H9 (cell line): ENCODE results near the gene IZUMO2. TPM values are rescaled to one million over a fixed set of nuclear protein-coding genes. Genes with fewer than 3 reads are reported as not detected.

Experiments used
- DNase-seq: peaks from one replicate; pipeline ENCODE4 v3.0.0-alpha.2; 2017
- H2AFZ ChIP-seq: one replicate; pipeline ENCODE4 v1.6.1; 2013; ENCODE audit warnings: mild to moderate bottlenecking, low read length, control low read depth, moderate library complexity
- H2AK5ac ChIP-seq: 2 replicates; pipeline ENCODE4 v1.6.1; 2013; ENCODE audit warnings: low read length, control low read depth, mixed read lengths; ENCODE audit not compliant: insufficient read length
- H2BK120ac ChIP-seq: one replicate; pipeline ENCODE4 v1.6.1; 2013; ENCODE audit warnings: low read depth, mild to moderate bottlenecking, low read length, control low read depth, inconsistent platforms; ENCODE audit not compliant: poor library complexity, severe bottlenecking
- H2BK12ac ChIP-seq: 2 replicates; pipeline ENCODE4 v1.6.1; 2013; ENCODE audit warnings: low read length, control low read depth, mixed read lengths, low read depth; ENCODE audit not compliant: insufficient read length
- H2BK15ac ChIP-seq: 2 replicates; pipeline ENCODE4 v1.6.1; 2013; ENCODE audit warnings: low read depth, low read length, control low read depth
- H2BK20ac ChIP-seq: one replicate; pipeline ENCODE4 v1.6.1; 2013; ENCODE audit warnings: low read depth, mild to moderate bottlenecking, low read length, control low read depth, inconsistent platforms; ENCODE audit not compliant: poor library complexity, severe bottlenecking
- H2BK5ac ChIP-seq: 2 replicates; pipeline ENCODE4 v1.6.1; 2013; ENCODE audit warnings: low read length, control low read depth, mixed read lengths; ENCODE audit not compliant: insufficient read length
- H3K14ac ChIP-seq: 2 replicates; pipeline ENCODE4 v1.6.1; 2013; ENCODE audit warnings: low read length, control low read depth; ENCODE audit not compliant: insufficient read depth
- H3K18ac ChIP-seq: 2 replicates; pipeline ENCODE4 v1.6.1; 2013; ENCODE audit warnings: low read depth, mild to moderate bottlenecking, mixed read lengths, low read length, control low read depth; ENCODE audit not compliant: insufficient read length
- H3K23ac ChIP-seq: 2 replicates; pipeline ENCODE4 v1.6.1; 2013; ENCODE audit warnings: low read length, control low read depth, mixed read lengths, low read depth; ENCODE audit not compliant: insufficient read length
- H3K23me2 ChIP-seq: 2 replicates; pipeline ENCODE4 v1.6.1; 2013; ENCODE audit warnings: low read depth, mild to moderate bottlenecking, mixed read lengths, low read length, control low read depth; ENCODE audit not compliant: insufficient read length, poor library complexity, severe bottlenecking
- H3K27ac ChIP-seq: 2 replicates; pipeline ENCODE4 v1.5.1; 2013; ENCODE audit warnings: low read length, control low read depth, mixed read lengths, low read depth; ENCODE audit not compliant: insufficient read length
- H3K27me3 ChIP-seq: 2 replicates; pipeline ENCODE4 v1.6.1; 2013; ENCODE audit warnings: low read length, control low read depth, inconsistent platforms; ENCODE audit not compliant: insufficient read depth
- H3K4ac ChIP-seq: 2 replicates; pipeline ENCODE4 v1.6.1; 2013; ENCODE audit warnings: low read depth, mild to moderate bottlenecking, control low read depth, inconsistent platforms, low read length, moderate library complexity
- H3K4me1 ChIP-seq: 2 replicates; pipeline ENCODE4 v1.6.1; 2013; ENCODE audit warnings: low read length, control low read depth, inconsistent platforms; ENCODE audit not compliant: insufficient read depth
- H3K4me2 ChIP-seq: 2 replicates; pipeline ENCODE4 v1.6.1; 2013; ENCODE audit warnings: low read length, control low read depth, mixed read lengths; ENCODE audit not compliant: insufficient read length, insufficient read depth
- H3K56ac ChIP-seq: 2 replicates; pipeline ENCODE4 v1.6.1; 2013; ENCODE audit warnings: low read depth, mild to moderate bottlenecking, mixed read lengths, low read length, control low read depth; ENCODE audit not compliant: insufficient read length
- H3K79me1 ChIP-seq: 2 replicates; pipeline ENCODE4 v1.6.1; 2013; ENCODE audit warnings: low read depth, mild to moderate bottlenecking, moderate library complexity, low read length, control low read depth, inconsistent platforms; ENCODE audit not compliant: insufficient read depth, poor library complexity, severe bottlenecking
- H3K79me2 ChIP-seq: 2 replicates; pipeline ENCODE4 v1.6.1; 2013; ENCODE audit warnings: low read length, control low read depth, inconsistent platforms; ENCODE audit not compliant: insufficient read depth
- H3K9ac ChIP-seq: 2 replicates; pipeline ENCODE4 v1.6.1; 2013; ENCODE audit warnings: low read length, control low read depth, mixed read lengths; ENCODE audit not compliant: insufficient read length; ENCODE audit errors: extremely low read depth
- H3K9me3 ChIP-seq: one replicate; pipeline ENCODE4 v1.6.1; 2013; ENCODE audit warnings: low read depth, low read length, inconsistent platforms; ENCODE audit not compliant: control insufficient read depth
- H3T11ph ChIP-seq: one replicate; pipeline ENCODE4 v1.6.1; 2013; ENCODE audit warnings: mild to moderate bottlenecking, low read length, control low read depth, inconsistent platforms
- H4K20me1 ChIP-seq: one replicate; pipeline ENCODE4 v1.6.1; 2013; ENCODE audit not compliant: control insufficient read depth, insufficient read length, insufficient read depth
- H4K5ac ChIP-seq: 2 replicates; pipeline ENCODE4 v1.6.1; 2013; ENCODE audit warnings: low read depth, mild to moderate bottlenecking, mixed read lengths, low read length, control low read depth; ENCODE audit not compliant: insufficient read length
- H4K8ac ChIP-seq: replicated peaks from 2 replicates; pipeline ENCODE4 v1.6.1; 2013; ENCODE audit warnings: low read length, control low read depth, mixed read lengths, low read depth; ENCODE audit not compliant: insufficient read length
- H4K91ac ChIP-seq: 2 replicates; pipeline ENCODE4 v1.6.1; 2013; ENCODE audit warnings: low read depth, mild to moderate bottlenecking, moderate library complexity, mixed read lengths, low read length, control low read depth; ENCODE audit not compliant: insufficient read length
- H3K27ac Mint-ChIP-seq, 3 experiments: 2 replicates in 2 of 3; 3 replicates in 1 of 3; pipeline ENCODE4 v1.8.0; 2020 to 2021; ENCODE audit warnings: mixed read lengths in 3 of 3, mild to moderate bottlenecking in 1 of 3, moderate library complexity in 1 of 3
- H3K27me3 Mint-ChIP-seq: 2 replicates; pipeline ENCODE4 v1.8.0; 2021; ENCODE audit warnings: low read depth, mild to moderate bottlenecking, moderate library complexity, mixed read lengths
- H3K36me3 Mint-ChIP-seq, 3 experiments: 2 replicates in 2 of 3; 3 replicates in 1 of 3; pipeline ENCODE4 v1.8.0; 2020 to 2021; ENCODE audit warnings: low read depth in 3 of 3, mixed read lengths in 3 of 3; ENCODE audit not compliant: insufficient read depth in 1 of 3
- H3K4me1 Mint-ChIP-seq, 2 experiments: 2 replicates each; pipeline ENCODE4 v1.8.0; 2020; ENCODE audit warnings: mixed read lengths in 2 of 2
- H3K4me3 Mint-ChIP-seq, 2 experiments: 2 replicates in 1 of 2; 3 replicates in 1 of 2; pipeline ENCODE4 v1.8.0; 2020 to 2021; ENCODE audit warnings: mild to moderate bottlenecking in 2 of 2, mixed read lengths in 2 of 2, moderate library complexity in 1 of 2
- H3K9me3 Mint-ChIP-seq, 2 experiments: 2 replicates in 1 of 2; 3 replicates in 1 of 2; pipeline ENCODE4 v1.8.0; 2020; ENCODE audit warnings: mild to moderate bottlenecking in 2 of 2, mixed read lengths in 2 of 2, moderate library complexity in 1 of 2
- CTCF ChIP-seq: fragments of 200-600 bp; sonication (generic); conservative IDR thresholded peaks from 3 replicates; pipeline ENCODE4 v1.8.0; 2021; ENCODE audit warnings: antibody characterized with exemption, mild to moderate bottlenecking
- whole genome bisulfite sequencing: extraction: QIAGEN DNeasy Blood & Tissue Kit; methylation state at CpG from one replicate; pipeline ENCODE4 v1.1.7; 2013; ENCODE audit warnings: missing lambda C conversion rate, low lambda C conversion rate, mixed read lengths; ENCODE audit not compliant: insufficient read length; ENCODE audit errors: extremely low coverage; 5-methylcytosine and 5-hydroxymethylcytosine counted together
- total RNA-seq: library from RNA; stranded (reverse); gene quantifications from 2 replicates; pipeline ENCODE4 v1.2.1, GENCODE V29; 2021

Gene IZUMO2
- total RNA-seq, 1 experiment from 2014 or later: not detected

- H3K9me3 ChIP-seq: no peaks in the 10 kb centered on the region
- H3T11ph ChIP-seq: no peak overlapping the region
- H2BK15ac ChIP-seq: no peak overlapping the region
- no peak overlapping the region for H3K9ac ChIP-seq
- no peak overlapping the region for H2AFZ ChIP-seq
- peaks cover 3% of the 10 kb centered on the region for H3K27me3 Mint-ChIP-seq
- no peak overlapping the region for H3K18ac ChIP-seq
- no peaks in the 10 kb centered on the region for H4K20me1 ChIP-seq
- H2AK5ac ChIP-seq: no peak overlapping the region
- H3K4me1 Mint-ChIP-seq: peaks cover 0 to 3% of the 10 kb centered on the region in 2 experiments; a peak in 1 of 4 replicates
- TF ChIP-seq CTCF: no peak
- no peak overlapping the region for H3K27ac Mint-ChIP-seq
- no peak overlapping the region for H3K4me3 Mint-ChIP-seq
- no peaks in the 10 kb centered on the region for H3K79me2 ChIP-seq
- H2BK120ac ChIP-seq: no peak overlapping the region
- H3K9me3 Mint-ChIP-seq: peaks cover 0 to 5% of the 10 kb centered on the region in 2 experiments; a peak in 1 of 5 replicates
- H2BK20ac ChIP-seq: no peak overlapping the region
- H3K56ac ChIP-seq: no peak overlapping the region
- H3K23ac ChIP-seq: no peak overlapping the region
- H3K14ac ChIP-seq: no peak overlapping the region
- no peak overlapping the region for H3K27ac ChIP-seq
- H3K23me2 ChIP-seq: no peaks in the 10 kb centered on the region
- no peaks in the 10 kb centered on the region for H3K79me1 ChIP-seq
- H2BK5ac ChIP-seq: no peak overlapping the region
- H4K91ac ChIP-seq: no peak overlapping the region
- H3K36me3 Mint-ChIP-seq: no peaks in the 10 kb centered on the region; a peak in 1 of 7 replicates
- no peak overlapping the region for H2BK12ac ChIP-seq
- H3K4me2 ChIP-seq: no peak overlapping the region
- WGBS: no CpG with 5 or more reads among the region's 5 CpGs
- H4K8ac ChIP-seq: no peak overlapping the region
- H3K4me1 ChIP-seq: no peaks in the 10 kb centered on the region
- DNase-seq: no peak
- H3K4ac ChIP-seq: no peak overlapping the region
- no peaks in the 10 kb centered on the region for H3K27me3 ChIP-seq
- H4K5ac ChIP-seq: no peak overlapping the region
Observed at GRCh38 chr19:50174100-50174793, 11.2 kb upstream of the IZUMO2 start.
